Measurements from ENCODE around the gene ZNF892.

DNA sequence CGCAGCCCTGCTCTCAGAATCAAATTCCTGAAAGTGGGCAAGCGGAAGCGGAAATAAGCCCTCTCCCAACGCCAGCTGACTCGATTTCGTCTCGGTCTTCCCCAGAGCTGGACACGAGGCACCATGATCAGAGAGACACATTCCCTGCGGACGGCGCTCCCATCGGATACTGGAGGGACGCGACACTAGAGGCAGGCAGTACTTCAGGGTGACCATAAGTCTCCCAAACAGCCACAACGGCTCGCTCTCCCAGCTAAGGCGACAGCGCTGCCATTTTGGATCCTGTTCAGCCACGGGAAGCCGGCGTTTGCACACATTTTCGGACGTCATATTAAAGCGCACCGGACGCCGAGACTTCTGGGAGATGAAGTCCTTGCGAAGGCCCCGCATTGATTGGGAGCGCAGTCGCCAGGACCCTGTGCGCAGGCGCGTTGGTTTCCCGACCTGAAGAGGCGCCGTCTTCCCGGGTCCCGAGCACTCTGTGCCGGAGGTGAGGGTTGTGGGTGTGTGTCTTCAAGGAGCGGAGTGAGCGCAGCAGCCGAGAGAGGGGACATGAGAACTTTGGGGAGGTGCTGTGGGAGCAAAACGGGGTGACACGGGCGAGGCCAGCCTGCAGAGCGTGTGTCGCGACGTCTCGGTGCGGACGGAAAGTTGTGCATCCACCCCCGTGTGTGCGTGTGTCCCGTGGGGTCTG lies 41.8 kb upstream of the ZNF892 start, which contains the start of gene ZNF2:
- peak; percentile 93 to 95 (median 94) for TF ChIP-seq POLR2AphosphoS5 (IDR thresholded peaks at IDR 0.05)
- TF ChIP-seq, protein P1, sequence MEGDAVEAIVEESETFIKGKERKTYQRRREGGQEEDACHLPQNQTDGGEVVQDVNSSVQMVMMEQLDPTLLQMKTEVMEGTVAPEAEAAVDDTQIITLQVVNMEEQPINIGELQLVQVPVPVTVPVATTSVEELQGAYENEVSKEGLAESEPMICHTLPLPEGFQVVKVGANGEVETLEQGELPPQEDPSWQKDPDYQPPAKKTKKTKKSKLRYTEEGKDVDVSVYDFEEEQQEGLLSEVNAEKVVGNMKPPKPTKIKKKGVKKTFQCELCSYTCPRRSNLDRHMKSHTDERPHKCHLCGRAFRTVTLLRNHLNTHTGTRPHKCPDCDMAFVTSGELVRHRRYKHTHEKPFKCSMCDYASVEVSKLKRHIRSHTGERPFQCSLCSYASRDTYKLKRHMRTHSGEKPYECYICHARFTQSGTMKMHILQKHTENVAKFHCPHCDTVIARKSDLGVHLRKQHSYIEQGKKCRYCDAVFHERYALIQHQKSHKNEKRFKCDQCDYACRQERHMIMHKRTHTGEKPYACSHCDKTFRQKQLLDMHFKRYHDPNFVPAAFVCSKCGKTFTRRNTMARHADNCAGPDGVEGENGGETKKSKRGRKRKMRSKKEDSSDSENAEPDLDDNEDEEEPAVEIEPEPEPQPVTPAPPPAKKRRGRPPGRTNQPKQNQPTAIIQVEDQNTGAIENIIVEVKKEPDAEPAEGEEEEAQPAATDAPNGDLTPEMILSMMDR (IDR thresholded peaks at IDR 0.05 in 8 of 11, conservative IDR thresholded peaks at IDR 0.05 in 3 of 11) = peak in 3 of 11 experiments; percentile 8 to 21 (median 16)
- peak in 1 of 3 donors; percentile 22 for TF ChIP-seq POLR2A (IDR thresholded peaks at IDR 0.05)

All from spleen (tissue), 7 donors.